Fibroblast of villous mesenchyme (primary cell): ENCODE data around the gene AR. TPM values are rescaled to one million over a fixed set of nuclear protein-coding genes. Genes with fewer than 3 reads are reported as not detected.

Experiments
- DNase-seq: peaks from one replicate; pipeline ENCODE4 v3.0.0-alpha.2; 2010; ENCODE audit warnings: low read depth
- H3K4me3 ChIP-seq: 2 replicates; pipeline ENCODE4 v1.5.1; 2011; ENCODE audit warnings: low read depth, mild to moderate bottlenecking, low read length
- CTCF ChIP-seq: IDR thresholded peaks from 2 replicates; pipeline ENCODE4 v1.5.1; 2012; ENCODE audit warnings: low read depth, mild to moderate bottlenecking, low read length; ENCODE audit not compliant: insufficient read depth
- total RNA-seq: library from RNA; depleted of rRNA; stranded (reverse); fragments of >200 nt; gene quantifications from 2 replicates; pipeline ENCODE4 v1.2.3, GENCODE V29; 2012

The AR gene
- total RNA-seq, 1 donor = 10.8 TPM

GRCh38 chrX:67759018-67759417, 215.2 kb downstream of the AR start:
- DNase-seq = no peak
- no peak for TF ChIP-seq CTCF
- H3K4me3 ChIP-seq = no peak overlapping the region

DNA sequence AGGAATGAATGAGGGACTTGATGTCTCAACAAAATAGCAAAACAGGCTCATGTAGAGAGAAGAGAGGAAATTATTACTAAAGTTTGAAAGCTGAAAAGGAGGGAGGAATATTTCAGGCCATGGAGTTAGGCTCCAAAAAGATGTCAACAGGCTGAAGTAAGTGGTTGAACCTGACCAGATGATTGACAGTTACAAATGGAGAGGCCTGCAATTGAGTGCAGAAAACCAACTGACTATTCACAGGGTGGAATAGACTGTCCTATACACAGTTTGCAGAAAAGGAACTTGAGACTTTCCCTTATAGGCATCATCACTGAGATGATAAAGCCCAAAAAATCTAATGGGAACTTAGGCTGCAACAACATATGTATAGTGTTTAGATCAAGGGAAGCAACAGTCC, 233.3 kb downstream of the AR start:
- H3K4me3 ChIP-seq = no peak overlapping the region
- no peak for DNase-seq
- no peak for TF ChIP-seq CTCF

- no peak for TF ChIP-seq CTCF
- no peak overlapping the region for H3K4me3 ChIP-seq
- no peak for DNase-seq
These were observed 235.3 kb downstream of the AR start for GRCh38 chrX:67779099-67779498.
